ENCODE measurements around the gene LTB4R2. TPM values are rescaled to one million over a fixed set of nuclear protein-coding genes. Genes with fewer than 3 reads are reported as not detected.
A peak's percentile ranks its signal among the peaks of the same experiment; 100 is the strongest.

Gene LTB4R2
- polyA plus RNA-seq (ENCODE audit: insufficient read length in 10 of 10) = 1 to 10 TPM; 1.4 to 3.4 (median 2.7) TPM
- long read RNA-seq, donor 1, transcript LTB4R2-202 (1 exons, 3,092 nt) = major isoform, 5 of 5 reads
- long read RNA-seq, donor 1, partial matches to known transcripts = 0 of 5 reads
- long read RNA-seq, donor 1, other reads (novel, unspliced or antisense) = 0 of 5 reads
- long read RNA-seq, donor 2, partial matches to known transcripts = 0 of 2 reads
- long read RNA-seq, donor 2, other reads (novel, unspliced or antisense) = 0 of 2 reads
- long read RNA-seq, donor 3 = 0 reads
- long read RNA-seq, donor 4, partial matches to known transcripts = 0 of 3 reads
- long read RNA-seq, donor 4, other reads (novel, unspliced or antisense) = 0 of 3 reads
- long read RNA-seq, donor 5, transcript LTB4R2-202 (1 exons, 3,092 nt) = major isoform, 6 of 6 reads
- long read RNA-seq, donor 5, partial matches to known transcripts = 0 of 6 reads
- long read RNA-seq, donor 5, other reads (novel, unspliced or antisense) = 0 of 6 reads
- long read RNA-seq, donor 6, transcript LTB4R2-202 (1 exons, 3,092 nt) = major isoform, 7 of 7 reads
- long read RNA-seq, donor 6, partial matches to known transcripts = 0 of 7 reads
- long read RNA-seq, donor 6, other reads (novel, unspliced or antisense) = 0 of 7 reads
- long read RNA-seq, donor 7, transcript LTB4R2-202 (1 exons, 3,092 nt) = major isoform, 8 of 8 reads
- long read RNA-seq, donor 7, partial matches to known transcripts = 0 of 8 reads
- long read RNA-seq, donor 7, other reads (novel, unspliced or antisense) = 0 of 8 reads
- long read RNA-seq, donor 8, transcript LTB4R2-202 (1 exons, 3,092 nt) = major isoform, 5 of 5 reads
- long read RNA-seq, donor 8, partial matches to known transcripts = 0 of 5 reads
- long read RNA-seq, donor 8, other reads (novel, unspliced or antisense) = 0 of 5 reads
- long read RNA-seq, donor 9 = 0 reads

- DNase-seq = no peak
These were observed at the start of gene LTB4R2 for GRCh38 chr14:24309538-24310264. Gene LTB4R2, plus strand, starts transcription at chr14:24310140. Its CDS starts 525 bp downstream, at chr14:24310665.

GRCh38 chr14:24260780-24261157 lies 49.2 kb upstream of the LTB4R2 start:
- no peak for DNase-seq

- DNase-seq = no peak
These were observed 48.5 kb upstream of the LTB4R2 start for GRCh38 chr14:24261256-24261968.

- no peak for DNase-seq
These were observed 48.0 kb upstream of the LTB4R2 start for GRCh38 chr14:24261969-24262327.

GRCh38 chr14:24262821-24263733 lies 46.9 kb upstream of the LTB4R2 start, which contains the start of gene TGM1:
Gene TGM1, minus strand, starts transcription at chr14:24263177. Its CDS starts 825 bp downstream, at chr14:24262352.
- no peak for DNase-seq

GRCh38 chr14:24263848-24264247 lies 46.1 kb upstream of the LTB4R2 start:
- no peak for DNase-seq

- DNase-seq = peak in 1 of 3 donors; percentile 31
These were observed 45.6 kb upstream of the LTB4R2 start for GRCh38 chr14:24264298-24264697.

GRCh38 chr14:24266344-24267244 lies 43.3 kb upstream of the LTB4R2 start:
- no peak for DNase-seq

- no peak for DNase-seq
These were observed 42.4 kb upstream of the LTB4R2 start for GRCh38 chr14:24267516-24267915.

- no peak for DNase-seq
These were observed 41.7 kb upstream of the LTB4R2 start for GRCh38 chr14:24268225-24268624.

- no peak for DNase-seq
These were observed 40.6 kb upstream of the LTB4R2 start for GRCh38 chr14:24269368-24269767.

- DNase-seq = no peak
These were observed 39.9 kb upstream of the LTB4R2 start for GRCh38 chr14:24269910-24270536.

GRCh38 chr14:24270537-24271133 lies 39.3 kb upstream of the LTB4R2 start:
- no peak for DNase-seq

- DNase-seq = peak; percentile 86 to 95 (median 91)
These were observed 38.7 kb upstream of the LTB4R2 start, which contains the start of gene RABGGTA for GRCh38 chr14:24271134-24271833. Gene RABGGTA, minus strand, starts transcription at chr14:24271597. Its CDS starts 482 bp downstream, at chr14:24271115.

- no peak for DNase-seq
These were observed 38.1 kb upstream of the LTB4R2 start for GRCh38 chr14:24271834-24272263.

- no peak for DNase-seq
These were observed 37.5 kb upstream of the LTB4R2 start for GRCh38 chr14:24272467-24272866.

- DNase-seq = no peak
These were observed 36.4 kb upstream of the LTB4R2 start for GRCh38 chr14:24273422-24273998.
